Calu3 (cell line): Measurements from ENCODE around the gene NLGN1. TPM values are rescaled to one million over a fixed set of nuclear protein-coding genes. Genes with fewer than 3 reads are reported as not detected.

Experiments used
- BruUV-seq: library from RNA; stranded (reverse); fragments of 400-500 nt; replicated peaks from 2 replicates; lab custom pipeline; 2021; lab: Mats Ljungman, UMichigan
- CTCF ChIA-PET: fragments of 300-600 bp; sonication (Branson Sonifier 250); formaldehyde crosslinking; loops from one replicate; lab custom pipeline; 2022; ENCODE audit warnings: antibody characterized with exemption; lab: Charles Lee
- DNase-seq: peaks from one replicate; pipeline ENCODE4 v3.0.0; 2022
- H3K27ac Mint-ChIP-seq: one replicate; pipeline ENCODE4 v1.8.0; 2022; ENCODE audit warnings: mixed read lengths; ENCODE audit not compliant: unreplicated experiment
- H3K27me3 Mint-ChIP-seq: one replicate; pipeline ENCODE4 v1.8.0; 2022; ENCODE audit warnings: mixed read lengths; ENCODE audit not compliant: unreplicated experiment
- H3K36me3 Mint-ChIP-seq: one replicate; pipeline ENCODE4 v1.8.0; 2022; ENCODE audit warnings: mild to moderate bottlenecking, moderate library complexity, mixed read lengths; ENCODE audit not compliant: insufficient read depth, unreplicated experiment
- H3K4me1 Mint-ChIP-seq: one replicate; pipeline ENCODE4 v1.8.0; 2022; ENCODE audit warnings: mild to moderate bottlenecking, low read depth, mixed read lengths; ENCODE audit not compliant: unreplicated experiment
- H3K4me3 Mint-ChIP-seq: one replicate; pipeline ENCODE4 v1.8.0; 2022; ENCODE audit warnings: mild to moderate bottlenecking, low read depth, moderate library complexity, mixed read lengths; ENCODE audit not compliant: unreplicated experiment
- H3K9me3 Mint-ChIP-seq: one replicate; pipeline ENCODE4 v1.8.0; 2022; ENCODE audit warnings: low read depth, mixed read lengths; ENCODE audit not compliant: unreplicated experiment
- intact Hi-C: fragments of 100-400 bp; cut with micrococcal nuclease; formaldehyde crosslinking; loops from one replicate; pipeline ENCODE4 v1.10.0; 2022; ENCODE audit not compliant: unreplicated experiment
- total RNA-seq: library from RNA; stranded (reverse); gene quantifications from 2 replicates; pipeline ENCODE4 v1.2.3, GENCODE V29; 2022
- TF ChIP-seq, protein P1 (sequence below): fragments of 200-600 bp; IDR thresholded peaks from one replicate; pipeline ENCODE4 v1.8.0; 2022; ENCODE audit warnings: antibody characterized with exemption; ENCODE audit not compliant: unreplicated experiment

The NLGN1 gene
- total RNA-seq, 1 experiment from 2014 or later, result 2.6 TPM

DNA sequence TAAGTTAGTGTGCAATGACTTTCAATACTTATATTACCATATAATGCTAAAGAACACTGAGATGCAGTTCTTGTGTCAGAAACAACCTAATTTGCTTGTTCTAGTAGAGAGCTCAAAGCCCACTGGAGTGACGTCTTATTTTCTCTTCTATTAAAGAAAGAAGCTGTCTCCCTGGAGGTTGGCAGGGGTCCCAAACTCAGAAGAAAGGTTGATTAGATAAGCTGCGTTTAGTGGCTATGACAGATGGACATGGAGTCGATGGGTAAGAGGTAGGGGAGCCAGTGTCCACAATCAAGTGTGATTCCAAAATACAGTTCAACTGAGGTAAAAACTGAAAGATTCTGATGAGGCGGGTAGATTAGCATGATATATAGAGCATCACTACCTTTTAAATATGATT, 363.6 kb downstream of the NLGN1 start:
- no peaks in the 10 kb centered on the region for H3K9me3 Mint-ChIP-seq
- CTCF ChIA-PET, result no interaction called here

DNA sequence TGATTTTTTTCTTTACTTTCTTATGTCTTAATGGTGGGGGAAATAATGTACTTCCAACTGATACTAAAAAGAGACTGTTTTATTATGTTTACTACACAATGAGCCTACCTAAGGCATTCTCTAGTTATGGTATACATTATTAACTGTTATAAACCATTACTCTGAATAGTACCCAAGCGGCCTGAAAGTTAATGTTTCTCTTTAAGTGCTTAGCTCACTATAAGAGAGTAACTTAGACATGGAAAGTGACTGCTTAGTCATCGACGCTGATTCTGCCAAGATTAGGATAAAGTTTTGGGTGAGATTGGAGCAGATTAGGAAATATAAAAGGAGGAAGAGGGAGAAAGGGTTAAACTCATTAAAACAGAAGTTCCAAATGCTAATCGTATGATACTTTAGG, 365.0 kb downstream of the NLGN1 start:
- TF ChIP-seq, protein P1, sequence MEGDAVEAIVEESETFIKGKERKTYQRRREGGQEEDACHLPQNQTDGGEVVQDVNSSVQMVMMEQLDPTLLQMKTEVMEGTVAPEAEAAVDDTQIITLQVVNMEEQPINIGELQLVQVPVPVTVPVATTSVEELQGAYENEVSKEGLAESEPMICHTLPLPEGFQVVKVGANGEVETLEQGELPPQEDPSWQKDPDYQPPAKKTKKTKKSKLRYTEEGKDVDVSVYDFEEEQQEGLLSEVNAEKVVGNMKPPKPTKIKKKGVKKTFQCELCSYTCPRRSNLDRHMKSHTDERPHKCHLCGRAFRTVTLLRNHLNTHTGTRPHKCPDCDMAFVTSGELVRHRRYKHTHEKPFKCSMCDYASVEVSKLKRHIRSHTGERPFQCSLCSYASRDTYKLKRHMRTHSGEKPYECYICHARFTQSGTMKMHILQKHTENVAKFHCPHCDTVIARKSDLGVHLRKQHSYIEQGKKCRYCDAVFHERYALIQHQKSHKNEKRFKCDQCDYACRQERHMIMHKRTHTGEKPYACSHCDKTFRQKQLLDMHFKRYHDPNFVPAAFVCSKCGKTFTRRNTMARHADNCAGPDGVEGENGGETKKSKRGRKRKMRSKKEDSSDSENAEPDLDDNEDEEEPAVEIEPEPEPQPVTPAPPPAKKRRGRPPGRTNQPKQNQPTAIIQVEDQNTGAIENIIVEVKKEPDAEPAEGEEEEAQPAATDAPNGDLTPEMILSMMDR, result no peak
- H3K27me3 Mint-ChIP-seq, result no peaks in the 10 kb centered on the region
- no peak for DNase-seq
- H3K4me3 Mint-ChIP-seq, result no peak overlapping the region
- no peaks in the 10 kb centered on the region for H3K36me3 Mint-ChIP-seq
- BruUV-seq, result no TSS peak
- CTCF ChIA-PET, result interaction anchor here (0.6 to 0.7 kb wide), 2 partner anchors 36 to 145 kb away, joined by 3 to 7 read pairs; no protein-coding TSS in a partner anchor
- intact Hi-C loops, result no loop called here
- no peak overlapping the region for H3K27ac Mint-ChIP-seq
- H3K4me1 Mint-ChIP-seq, result no peaks in the 10 kb centered on the region
- H3K9me3 Mint-ChIP-seq, result no peaks in the 10 kb centered on the region

More for the DNA sequence above, 363.6 kb downstream of the NLGN1 start:
- Mint-ChIP-seq H3K4me1 (no peaks in the 10 kb centered on the region), H3K36me3 (no peaks in the 10 kb centered on the region), H3K27me3 (no peaks in the 10 kb centered on the region), H3K27ac (no peak overlapping the region), H3K4me3 (no peak overlapping the region)
- no TSS peak for BruUV-seq
- no peak for DNase-seq
- TF ChIP-seq, protein P1, result no peak
- intact Hi-C loops, result no loop called here

DNA sequence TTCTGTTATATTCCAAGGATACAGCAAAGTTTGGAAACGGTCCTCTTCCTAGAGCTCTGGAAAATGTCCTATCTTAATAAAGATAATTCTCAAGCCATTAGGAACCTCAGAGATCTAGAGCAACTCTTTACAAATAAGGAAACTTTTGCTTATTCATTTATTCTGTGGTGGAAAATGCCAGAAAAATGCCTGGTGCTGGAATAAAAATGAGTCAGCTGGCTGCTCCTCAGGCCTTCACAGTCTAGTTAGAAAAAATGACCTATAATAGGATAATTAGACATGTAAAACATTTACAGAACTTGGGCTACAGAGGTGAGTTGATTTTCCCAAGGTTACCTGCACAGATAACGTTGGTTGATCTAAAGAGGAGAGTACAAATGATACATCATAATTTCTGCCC, 372.5 kb downstream of the NLGN1 start:
- H3K4me1 Mint-ChIP-seq, result no peaks in the 10 kb centered on the region
- BruUV-seq, result no TSS peak
- CTCF ChIA-PET, result no interaction called here

DNA sequence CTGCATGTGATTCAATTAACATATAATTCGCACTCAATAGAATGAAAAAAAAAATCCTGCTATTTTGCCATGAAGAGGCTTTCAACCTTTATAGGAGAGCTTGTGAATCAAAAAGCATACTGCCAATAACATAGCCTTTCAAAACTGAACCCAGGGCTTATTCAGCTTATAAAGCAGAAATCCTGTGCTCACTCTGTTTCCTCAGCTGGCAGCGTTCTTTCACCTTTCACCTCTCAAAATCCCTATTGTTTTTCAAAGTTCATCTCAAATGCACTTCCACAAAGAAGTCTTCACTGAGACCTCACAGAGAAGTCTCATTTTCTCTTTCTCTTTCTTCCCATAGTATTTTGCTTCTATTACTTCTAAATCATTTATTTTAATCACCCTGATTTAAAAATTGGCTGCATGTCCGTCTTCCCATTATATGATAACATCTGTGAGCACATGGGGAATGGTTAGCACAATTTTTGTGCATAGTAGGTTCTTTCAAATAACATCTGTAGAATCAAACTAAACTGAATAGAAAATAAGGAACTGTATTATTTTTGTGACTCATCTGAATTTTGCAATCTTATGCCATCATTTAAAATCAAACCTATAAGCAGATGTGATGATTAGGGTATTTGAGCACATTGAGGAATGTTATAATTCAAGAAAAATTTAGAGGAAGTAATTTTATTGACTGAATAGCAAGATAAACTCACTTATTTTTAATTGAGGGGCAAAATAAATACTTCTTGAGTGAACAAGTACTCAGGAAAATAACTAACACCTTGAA, 373.4 kb downstream of the NLGN1 start:
- intact Hi-C loops, result no loop called here
- Mint-ChIP-seq H3K27ac (no peak overlapping the region), H3K4me3 (no peak overlapping the region), H3K27me3 (no peaks in the 10 kb centered on the region), H3K4me1 (no peaks in the 10 kb centered on the region), H3K36me3 (no peaks in the 10 kb centered on the region), H3K9me3 (no peaks in the 10 kb centered on the region)
- TF ChIP-seq, protein P1, result no peak
- DNase-seq, result no peak
- CTCF ChIA-PET, result no interaction called here
- no TSS peak for BruUV-seq

More for the DNA sequence above, 372.5 kb downstream of the NLGN1 start:
- intact Hi-C loops, result no loop called here
- Mint-ChIP-seq H3K9me3 (no peaks in the 10 kb centered on the region), H3K4me3 (no peak overlapping the region), H3K27ac (no peak overlapping the region), H3K27me3 (no peaks in the 10 kb centered on the region), H3K36me3 (no peaks in the 10 kb centered on the region)
- DNase-seq, result no peak
- TF ChIP-seq, protein P1, result no peak
